Stimulated activated CD4-positive, alpha-beta T cell treated with anti-CD3 and anti-CD28 coated beads, Interleukin-1b, Interleukin-23, amount 100 ng/mL, for 1 hour (primary cell): ENCODE data around the gene CLCN1.
"Not testable (repeated sequence)": the region's sequence is repeated elsewhere in the genome, so short reads cannot be mapped to it uniquely, and the experiment has no call there.

Experiments used
- DNase-seq, 2 donors: peaks; one replicate each; pipeline ENCODE4 v3.0.0-alpha.2; 2020; ENCODE audit warnings: low read depth in 2 of 2

CLCN1 gene

GRCh38 chr7:143384661-143385631 lies 69.0 kb downstream of the CLCN1 start:
- no peak for DNase-seq

GRCh38 chr7:143385891-143386781 lies 70.2 kb downstream of the CLCN1 start:
- DNase-seq = no peak

- no peak for DNase-seq
Measured at GRCh38 chr7:143387156-143387975, 71.5 kb downstream of the CLCN1 start.

GRCh38 chr7:143388051-143388450 lies 72.1 kb downstream of the CLCN1 start:
- no peak for DNase-seq

GRCh38 chr7:143388491-143389101 lies 72.7 kb downstream of the CLCN1 start:
- DNase-seq = no peak

GRCh38 chr7:143389316-143390103 lies 73.6 kb downstream of the CLCN1 start:
- no peak for DNase-seq

GRCh38 chr7:143390104-143390772 lies 74.3 kb downstream of the CLCN1 start:
- no peak for DNase-seq

GRCh38 chr7:143390773-143391317 lies 74.9 kb downstream of the CLCN1 start:
- no peak for DNase-seq

GRCh38 chr7:143391462-143392404 lies 75.8 kb downstream of the CLCN1 start:
- no peak for DNase-seq

- not testable (repeated sequence) for DNase-seq
Measured at GRCh38 chr7:143392427-143392826, 76.5 kb downstream of the CLCN1 start.

- no peak for DNase-seq
Measured at GRCh38 chr7:143392875-143393266, 77.0 kb downstream of the CLCN1 start.

GRCh38 chr7:143393267-143394041 lies 77.5 kb downstream of the CLCN1 start:
- DNase-seq = no peak

- DNase-seq = no peak
Measured at GRCh38 chr7:143394068-143394467, 78.2 kb downstream of the CLCN1 start.

GRCh38 chr7:143394777-143395176 lies 78.9 kb downstream of the CLCN1 start:
- DNase-seq = no peak

GRCh38 chr7:143395187-143396149 lies 79.6 kb downstream of the CLCN1 start:
- no peak for DNase-seq

GRCh38 chr7:143396182-143396581 lies 80.3 kb downstream of the CLCN1 start:
- DNase-seq = no peak
